ENCODE measurements around the gene ECI1.

Gene ECI1

GRCh38 chr16:2195322-2196161, 55.8 kb downstream of the ECI1 start:
- H3K79me2 ChIP-seq (ENCODE audit: control insufficient read depth, insufficient read depth, low read length), result no peaks in the 10 kb centered on the region
- H2BK120ac ChIP-seq (ENCODE audit: low read depth, low read length), result no peak overlapping the region
- no CpG with 5 or more reads among the region's 49 CpGs for WGBS (ENCODE audit: extremely low coverage, insufficient coverage, low lambda C conversion rate)
- no peak overlapping the region for H3K4me3 ChIP-seq (ENCODE audit: low read length)
- H3K9ac ChIP-seq (ENCODE audit: low read length), result no peak overlapping the region
- no peak overlapping the region for H3K27ac ChIP-seq (ENCODE audit: low read depth, low read length)
- H2BK5ac ChIP-seq (ENCODE audit: low read length), result no peak overlapping the region
- H3K4ac ChIP-seq (ENCODE audit: low read depth, low read length), result no peak overlapping the region
- H3K56ac ChIP-seq (ENCODE audit: low read length), result peak overlapping the region; percentile 49
- no peak overlapping the region for H2BK15ac ChIP-seq (replicated peaks; ENCODE audit: low read depth)
- no peak for DNase-seq
- H4K5ac ChIP-seq (ENCODE audit: low read length), result no peak overlapping the region
- H3K23ac ChIP-seq (ENCODE audit: low read length), result no peak overlapping the region
- no peak overlapping the region for H2AK5ac ChIP-seq (ENCODE audit: low read length)
- no peak overlapping the region for H3K18ac ChIP-seq (ENCODE audit: low read length)
- peak overlapping the region; percentile 38 for H3K4me2 ChIP-seq (ENCODE audit: low read length)
- H3K4me1 ChIP-seq (ENCODE audit: control insufficient read depth, low read depth, low read length), result no peaks in the 10 kb centered on the region
- peaks cover 9% of the 10 kb centered on the region for H3K27me3 ChIP-seq (ENCODE audit: insufficient read depth, low read length, poor library complexity)
- H3K79me1 ChIP-seq (ENCODE audit: low read length), result no peaks in the 10 kb centered on the region
- no peaks in the 10 kb centered on the region for H3K36me3 ChIP-seq (ENCODE audit: control insufficient read depth, insufficient read depth, low read length)
- H4K8ac ChIP-seq (ENCODE audit: low read depth, low read length), result no peak overlapping the region

DNA sequence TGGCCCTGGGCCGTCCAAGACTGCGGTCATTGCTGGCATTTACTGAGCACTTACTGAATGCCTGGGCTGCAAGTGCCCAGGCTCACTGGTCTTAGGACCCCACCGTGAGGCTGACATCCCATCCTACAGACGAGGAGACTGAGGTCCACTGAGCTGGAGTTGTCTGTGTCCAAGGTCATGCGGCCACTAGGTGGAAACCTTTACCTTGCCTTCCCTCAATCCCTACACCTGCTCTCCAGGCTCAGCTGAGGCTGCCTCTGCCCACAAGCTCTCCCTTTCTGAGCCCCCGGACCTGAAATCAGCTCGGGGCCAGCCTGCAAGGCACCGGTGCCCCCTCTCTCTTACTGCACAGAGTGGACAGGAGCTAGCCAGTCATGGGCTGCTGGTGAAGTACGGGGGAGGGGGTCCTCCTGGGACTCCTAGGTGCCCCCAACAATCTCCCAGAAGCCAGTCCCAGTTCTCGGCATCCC, 56.5 kb downstream of the ECI1 start:
- Histone ChIP-seq H4K5ac (ENCODE audit: low read length) (no peak overlapping the region), H3K27me3 (ENCODE audit: insufficient read depth, low read length, poor library complexity) (peaks cover 9% of the 10 kb centered on the region), H3K4ac (ENCODE audit: low read depth, low read length) (no peak overlapping the region), H3K4me2 (ENCODE audit: low read length) (no peak overlapping the region), H3K79me1 (ENCODE audit: low read length) (no peaks in the 10 kb centered on the region), H3K23ac (ENCODE audit: low read length) (no peak overlapping the region), H2BK15ac (replicated peaks; ENCODE audit: low read depth) (no peak overlapping the region), H4K8ac (ENCODE audit: low read depth, low read length) (no peak overlapping the region), H3K27ac (ENCODE audit: low read depth, low read length) (no peak overlapping the region), H3K9ac (ENCODE audit: low read length) (no peak overlapping the region), H3K36me3 (ENCODE audit: control insufficient read depth, insufficient read depth, low read length) (no peaks in the 10 kb centered on the region), H3K56ac (ENCODE audit: low read length) (no peak overlapping the region), H2BK120ac (ENCODE audit: low read depth, low read length) (no peak overlapping the region), H3K79me2 (ENCODE audit: control insufficient read depth, insufficient read depth, low read length) (no peaks in the 10 kb centered on the region), H2BK5ac (ENCODE audit: low read length) (no peak overlapping the region), H3K4me3 (ENCODE audit: low read length) (no peak overlapping the region), H3K4me1 (ENCODE audit: control insufficient read depth, low read depth, low read length) (no peaks in the 10 kb centered on the region), H3K18ac (ENCODE audit: low read length) (no peak overlapping the region), H2AK5ac (ENCODE audit: low read length) (no peak overlapping the region)
- WGBS (ENCODE audit: extremely low coverage, insufficient coverage, low lambda C conversion rate), result no CpG with 5 or more reads among the region's 10 CpGs
- DNase-seq, result peak; percentile 87

DNA sequence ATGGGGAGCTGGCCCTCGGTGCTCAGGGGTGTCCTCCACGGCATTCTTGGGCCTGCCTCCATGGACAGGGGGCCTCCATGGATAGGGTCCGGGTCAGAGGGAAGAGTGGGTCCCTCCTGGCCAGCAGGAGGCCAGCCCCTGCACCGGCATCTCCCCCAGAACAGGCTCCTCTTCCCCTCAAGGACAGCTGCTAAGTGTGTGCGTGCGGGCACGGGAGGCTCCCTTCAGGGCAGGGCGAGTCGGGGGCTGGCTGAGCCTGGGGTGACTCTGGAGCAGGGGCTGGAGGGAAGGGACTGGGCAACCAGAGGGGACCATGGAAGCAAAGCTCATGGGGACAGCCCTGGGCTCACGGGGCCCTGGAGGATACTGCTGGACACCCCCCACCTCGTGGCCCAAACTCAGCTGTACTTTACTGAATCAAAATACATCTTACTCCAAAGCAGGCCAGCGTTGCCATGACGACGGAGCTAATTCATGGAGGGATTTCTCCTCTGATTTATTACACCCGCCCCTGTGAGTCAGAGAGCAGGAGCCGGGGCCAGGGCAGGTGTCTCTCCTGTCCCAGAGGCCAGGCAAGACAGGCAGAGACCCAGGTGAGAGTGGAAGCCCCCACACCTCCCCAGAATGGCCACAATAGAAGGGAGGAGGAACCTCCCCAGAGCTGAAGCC, 57.1 kb downstream of the ECI1 start:
- H3K23ac ChIP-seq (ENCODE audit: low read length), result no peak overlapping the region
- WGBS (ENCODE audit: extremely low coverage, insufficient coverage, low lambda C conversion rate), result no CpG with 5 or more reads among the region's 16 CpGs
- no peak overlapping the region for H3K27ac ChIP-seq (ENCODE audit: low read depth, low read length)
- H2BK120ac ChIP-seq (ENCODE audit: low read depth, low read length), result no peak overlapping the region
- no peaks in the 10 kb centered on the region for H3K79me1 ChIP-seq (ENCODE audit: low read length)
- H3K4me3 ChIP-seq (ENCODE audit: low read length), result no peak overlapping the region
- DNase-seq, result peak; percentile 40
- no peak overlapping the region for H2BK5ac ChIP-seq (ENCODE audit: low read length)
- no peak overlapping the region for H2AK5ac ChIP-seq (ENCODE audit: low read length)
- peaks cover 9% of the 10 kb centered on the region for H3K27me3 ChIP-seq (ENCODE audit: insufficient read depth, low read length, poor library complexity)
- H3K18ac ChIP-seq (ENCODE audit: low read length), result no peak overlapping the region
- H3K79me2 ChIP-seq (ENCODE audit: control insufficient read depth, insufficient read depth, low read length), result no peaks in the 10 kb centered on the region
- H3K56ac ChIP-seq (ENCODE audit: low read length), result no peak overlapping the region
- no peaks in the 10 kb centered on the region for H3K4me1 ChIP-seq (ENCODE audit: control insufficient read depth, low read depth, low read length)
- no peak overlapping the region for H2BK15ac ChIP-seq (replicated peaks; ENCODE audit: low read depth)
- H3K4ac ChIP-seq (ENCODE audit: low read depth, low read length), result no peak overlapping the region
- H3K4me2 ChIP-seq (ENCODE audit: low read length), result no peak overlapping the region
- no peak overlapping the region for H4K5ac ChIP-seq (ENCODE audit: low read length)
- no peaks in the 10 kb centered on the region for H3K36me3 ChIP-seq (ENCODE audit: control insufficient read depth, insufficient read depth, low read length)
- no peak overlapping the region for H3K9ac ChIP-seq (ENCODE audit: low read length)
- no peak overlapping the region for H4K8ac ChIP-seq (ENCODE audit: low read depth, low read length)

GRCh38 chr16:2191446-2191706, 60.0 kb downstream of the ECI1 start:
- Histone ChIP-seq H3K27me3 (ENCODE audit: insufficient read depth, low read length, poor library complexity) (no peaks in the 10 kb centered on the region), H4K8ac (ENCODE audit: low read depth, low read length) (no peak overlapping the region), H3K4ac (ENCODE audit: low read depth, low read length) (no peak overlapping the region), H4K5ac (ENCODE audit: low read length) (no peak overlapping the region), H3K79me1 (ENCODE audit: low read length) (no peaks in the 10 kb centered on the region), H3K36me3 (ENCODE audit: control insufficient read depth, insufficient read depth, low read length) (no peaks in the 10 kb centered on the region), H3K18ac (ENCODE audit: low read length) (no peak overlapping the region), H3K56ac (ENCODE audit: low read length) (no peak overlapping the region), H3K4me3 (ENCODE audit: low read length) (no peak overlapping the region), H2AK5ac (ENCODE audit: low read length) (no peak overlapping the region), H3K9ac (ENCODE audit: low read length) (no peak overlapping the region), H2BK120ac (ENCODE audit: low read depth, low read length) (no peak overlapping the region), H2BK15ac (replicated peaks; ENCODE audit: low read depth) (no peak overlapping the region), H3K79me2 (ENCODE audit: control insufficient read depth, insufficient read depth, low read length) (no peaks in the 10 kb centered on the region), H3K4me1 (ENCODE audit: control insufficient read depth, low read depth, low read length) (no peaks in the 10 kb centered on the region), H3K4me2 (ENCODE audit: low read length) (no peak overlapping the region), H2BK5ac (ENCODE audit: low read length) (no peak overlapping the region), H3K23ac (ENCODE audit: low read length) (no peak overlapping the region), H3K27ac (ENCODE audit: low read depth, low read length) (no peak overlapping the region)
- no CpG with 5 or more reads among the region's 11 CpGs for WGBS (ENCODE audit: extremely low coverage, insufficient coverage, low lambda C conversion rate)
- no peak for DNase-seq

- Histone ChIP-seq H3K4me1 (ENCODE audit: control insufficient read depth, low read depth, low read length) (no peaks in the 10 kb centered on the region), H4K5ac (ENCODE audit: low read length) (no peak overlapping the region), H2BK15ac (replicated peaks; ENCODE audit: low read depth) (no peak overlapping the region), H3K36me3 (ENCODE audit: control insufficient read depth, insufficient read depth, low read length) (no peaks in the 10 kb centered on the region), H4K8ac (ENCODE audit: low read depth, low read length) (no peak overlapping the region), H3K79me1 (ENCODE audit: low read length) (no peaks in the 10 kb centered on the region), H2BK5ac (ENCODE audit: low read length) (no peak overlapping the region), H3K4ac (ENCODE audit: low read depth, low read length) (no peak overlapping the region), H3K18ac (ENCODE audit: low read length) (no peak overlapping the region), H3K4me3 (ENCODE audit: low read length) (no peak overlapping the region), H3K56ac (ENCODE audit: low read length) (no peak overlapping the region), H3K27ac (ENCODE audit: low read depth, low read length) (no peak overlapping the region), H2AK5ac (ENCODE audit: low read length) (no peak overlapping the region), H3K9ac (ENCODE audit: low read length) (no peak overlapping the region), H3K23ac (ENCODE audit: low read length) (no peak overlapping the region), H3K79me2 (ENCODE audit: control insufficient read depth, insufficient read depth, low read length) (no peaks in the 10 kb centered on the region), H2BK120ac (ENCODE audit: low read depth, low read length) (no peak overlapping the region), H3K4me2 (ENCODE audit: low read length) (no peak overlapping the region), H3K27me3 (ENCODE audit: insufficient read depth, low read length, poor library complexity) (no peaks in the 10 kb centered on the region)
- DNase-seq, result no peak
- WGBS (ENCODE audit: extremely low coverage, insufficient coverage, low lambda C conversion rate), result no CpG with 5 or more reads among the region's 25 CpGs
These were observed 60.5 kb downstream of the ECI1 start for GRCh38 chr16:2190659-2191445.
